Left renal pelvis (tissue), 4 donors: ENCODE data around the gene ZNF831. TPM values are rescaled to one million over a fixed set of nuclear protein-coding genes. Genes with fewer than 3 reads are reported as not detected.

Experiments
- DNase-seq, 4 donors: peaks; one replicate each; pipeline ENCODE4 v3.0.0-alpha.2; 2013; ENCODE audit warnings: low read depth in 4 of 4, low spot score in 3 of 4
- polyA plus RNA-seq, 4 donors: library from polyadenylated mRNA; unstranded; fragments of 120-200 nt; gene quantifications; one replicate each; pipeline ENCODE4 v1.2.1, GENCODE V29; 2013; ENCODE audit not compliant: insufficient read length in 4 of 4

Gene ZNF831
- polyA plus RNA-seq, 4 donors: 0.06 to 0.11 (median 0.09) TPM

- no peak for DNase-seq
Observed at GRCh38 chr20:59177266-59178250, 13.9 kb downstream of the ZNF831 start.

GRCh38 chr20:59178983-59179595 lies 15.5 kb downstream of the ZNF831 start:
- no peak for DNase-seq

- no peak for DNase-seq
Observed at GRCh38 chr20:59179988-59180387, 16.4 kb downstream of the ZNF831 start.

GRCh38 chr20:59181936-59182335 lies 18.3 kb downstream of the ZNF831 start:
- DNase-seq: no peak

- no peak for DNase-seq
Observed at GRCh38 chr20:59182401-59183044, 18.9 kb downstream of the ZNF831 start.

GRCh38 chr20:59183751-59184150 lies 20.1 kb downstream of the ZNF831 start:
- DNase-seq: no peak

GRCh38 chr20:59184880-59185447 lies 21.3 kb downstream of the ZNF831 start:
- no peak for DNase-seq

GRCh38 chr20:59185809-59186208 lies 22.2 kb downstream of the ZNF831 start:
- DNase-seq: no peak

GRCh38 chr20:59190466-59190865 lies 26.8 kb downstream of the ZNF831 start:
- no peak for DNase-seq

GRCh38 chr20:59191036-59191755 lies 27.6 kb downstream of the ZNF831 start:
- no peak for DNase-seq

- DNase-seq: no peak
Observed at GRCh38 chr20:59191756-59192532, 28.3 kb downstream of the ZNF831 start.

GRCh38 chr20:59192533-59192896 lies 28.9 kb downstream of the ZNF831 start:
- no peak for DNase-seq

GRCh38 chr20:59193325-59193724 lies 29.7 kb downstream of the ZNF831 start:
- no peak for DNase-seq

GRCh38 chr20:59194023-59194935 lies 30.7 kb downstream of the ZNF831 start:
- DNase-seq: no peak

- DNase-seq: no peak
Observed at GRCh38 chr20:59195316-59195993, 31.8 kb downstream of the ZNF831 start.

GRCh38 chr20:59204165-59204894 lies 40.7 kb downstream of the ZNF831 start:
- DNase-seq: no peak

GRCh38 chr20:59205044-59205443 lies 41.4 kb downstream of the ZNF831 start:
- DNase-seq: no peak
